ENCODE data around the gene PUS7L. TPM values are rescaled to one million over a fixed set of nuclear protein-coding genes. Genes with fewer than 3 reads are reported as not detected.
A peak's percentile ranks its signal among the peaks of the same experiment; 100 is the strongest.

Gene PUS7L
- total and polyA plus RNA-seq, 2 experiments from 2014 or later: 36.0 to 66.1 TPM

DNA sequence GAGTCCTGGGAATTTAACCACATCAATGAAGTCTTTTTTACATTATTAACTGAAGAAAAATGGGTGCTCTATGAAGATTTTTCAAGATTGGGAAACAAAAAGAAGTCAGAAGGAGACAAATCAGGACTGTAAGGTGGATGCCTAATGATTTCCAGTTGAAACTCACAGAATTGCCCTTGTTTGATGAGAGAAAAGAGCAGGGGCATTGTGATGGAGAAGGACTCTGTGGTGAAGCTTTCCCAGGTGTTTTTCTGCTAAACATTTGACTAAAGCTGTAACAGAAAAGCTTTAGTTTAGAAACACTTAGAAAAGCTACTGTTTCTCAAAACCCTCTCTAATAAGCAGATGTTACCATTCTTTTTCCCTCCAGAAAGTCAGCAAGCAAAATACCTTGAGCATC is 5.9 kb upstream of the PUS7L start:
- Mint-ChIP-seq H3K27ac (no peak overlapping the region), H3K4me1 (peaks cover 38% of the 10 kb centered on the region), H3K9me3 (no peaks in the 10 kb centered on the region), H3K36me3 (ENCODE audit: low read depth) (no peaks in the 10 kb centered on the region; the same call in 2 of the 3 replicates), H3K27me3 (ENCODE audit: insufficient read depth, low read depth, poor library complexity) (peaks cover 2% of the 10 kb centered on the region), H3K4me3 (no peak overlapping the region)
- no peaks in the 10 kb centered on the region for H3K36me3 ChIP-seq (ENCODE audit: insufficient read depth)
- TF ChIP-seq JUNB (IDR thresholded peaks at IDR 0.05; ENCODE audit: unreplicated experiment) (no peak), NANOG (IDR thresholded peaks at IDR 0.05; ENCODE audit: borderline replicate concordance) (no peak), EZH2phosphoT487 (IDR thresholded peaks at IDR 0.05; ENCODE audit: unreplicated experiment) (no peak), ZNF114 (CRISPR knock-in tag; IDR thresholded peaks at IDR 0.05) (no peak), CREB1 (CRISPR knock-in tag; IDR thresholded peaks at IDR 0.05; ENCODE audit: low read depth) (no peak), EZH2 (IDR thresholded peaks at IDR 0.05; ENCODE audit: low read depth, unreplicated experiment) (no peak)
- TF ChIP-seq, protein P1, sequence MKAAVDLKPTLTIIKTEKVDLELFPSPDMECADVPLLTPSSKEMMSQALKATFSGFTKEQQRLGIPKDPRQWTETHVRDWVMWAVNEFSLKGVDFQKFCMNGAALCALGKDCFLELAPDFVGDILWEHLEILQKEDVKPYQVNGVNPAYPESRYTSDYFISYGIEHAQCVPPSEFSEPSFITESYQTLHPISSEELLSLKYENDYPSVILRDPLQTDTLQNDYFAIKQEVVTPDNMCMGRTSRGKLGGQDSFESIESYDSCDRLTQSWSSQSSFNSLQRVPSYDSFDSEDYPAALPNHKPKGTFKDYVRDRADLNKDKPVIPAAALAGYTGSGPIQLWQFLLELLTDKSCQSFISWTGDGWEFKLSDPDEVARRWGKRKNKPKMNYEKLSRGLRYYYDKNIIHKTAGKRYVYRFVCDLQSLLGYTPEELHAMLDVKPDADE (IDR thresholded peaks at IDR 0.05): no peak
- TF ChIP-seq, protein P2, sequence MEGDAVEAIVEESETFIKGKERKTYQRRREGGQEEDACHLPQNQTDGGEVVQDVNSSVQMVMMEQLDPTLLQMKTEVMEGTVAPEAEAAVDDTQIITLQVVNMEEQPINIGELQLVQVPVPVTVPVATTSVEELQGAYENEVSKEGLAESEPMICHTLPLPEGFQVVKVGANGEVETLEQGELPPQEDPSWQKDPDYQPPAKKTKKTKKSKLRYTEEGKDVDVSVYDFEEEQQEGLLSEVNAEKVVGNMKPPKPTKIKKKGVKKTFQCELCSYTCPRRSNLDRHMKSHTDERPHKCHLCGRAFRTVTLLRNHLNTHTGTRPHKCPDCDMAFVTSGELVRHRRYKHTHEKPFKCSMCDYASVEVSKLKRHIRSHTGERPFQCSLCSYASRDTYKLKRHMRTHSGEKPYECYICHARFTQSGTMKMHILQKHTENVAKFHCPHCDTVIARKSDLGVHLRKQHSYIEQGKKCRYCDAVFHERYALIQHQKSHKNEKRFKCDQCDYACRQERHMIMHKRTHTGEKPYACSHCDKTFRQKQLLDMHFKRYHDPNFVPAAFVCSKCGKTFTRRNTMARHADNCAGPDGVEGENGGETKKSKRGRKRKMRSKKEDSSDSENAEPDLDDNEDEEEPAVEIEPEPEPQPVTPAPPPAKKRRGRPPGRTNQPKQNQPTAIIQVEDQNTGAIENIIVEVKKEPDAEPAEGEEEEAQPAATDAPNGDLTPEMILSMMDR (conservative IDR thresholded peaks at IDR 0.05; ENCODE audit: low read depth in 2 of 2): no peak
- peak overlapping the region; percentile 16; the same call in 1 of the 2 replicates for H3K4me2 ChIP-seq
- H3K4me1 ChIP-seq (ENCODE audit: insufficient read depth): peaks cover 48% of the 10 kb centered on the region
- H3K27ac ChIP-seq (ENCODE audit: low read depth): peak overlapping the region; percentile 87
- no peak overlapping the region for H2AFZ ChIP-seq
- H3K79me2 ChIP-seq (replicated peaks; ENCODE audit: insufficient read depth): peaks cover 8% of the 10 kb centered on the region; the same call in 1 of the 2 replicates
- ATAC-seq (peak; percentile 62), DNase-seq (ENCODE audit: low spot score) (peak; percentile 51)
- H3F3A ChIP-seq (replicated peaks; ENCODE audit: low read depth): no peaks in the 10 kb centered on the region
- H3K9me2 ChIP-seq (ENCODE audit: insufficient read depth): no peaks in the 10 kb centered on the region
- H4K20me1 ChIP-seq (replicated peaks; ENCODE audit: insufficient read depth): no peaks in the 10 kb centered on the region
- no peak overlapping the region for H3K4me3 ChIP-seq
- no peaks in the 10 kb centered on the region for H3K27me3 ChIP-seq (ENCODE audit: insufficient read depth)

DNA sequence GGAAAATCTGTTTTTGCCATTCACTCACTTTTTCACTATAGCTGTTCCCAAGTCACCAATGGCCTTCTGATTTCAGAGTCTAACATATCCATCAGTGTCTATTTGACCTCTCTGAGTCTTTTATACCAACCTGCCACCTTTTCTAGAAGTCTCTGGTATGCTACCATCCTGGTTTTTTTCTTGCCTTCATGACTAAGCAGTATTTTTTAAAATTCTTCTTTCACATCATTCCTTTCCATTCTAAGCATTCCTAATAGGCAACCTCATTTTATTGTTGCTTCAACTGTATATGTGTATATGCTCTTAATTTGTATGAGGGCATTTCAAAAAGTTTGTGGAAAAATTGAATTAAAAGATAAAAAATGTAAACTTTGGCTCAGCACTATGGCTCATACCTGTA is 5.2 kb upstream of the PUS7L start:
- no peaks in the 10 kb centered on the region for H4K20me1 ChIP-seq (replicated peaks; ENCODE audit: insufficient read depth)
- H2AFZ ChIP-seq: no peak overlapping the region
- H3K79me2 ChIP-seq (replicated peaks; ENCODE audit: insufficient read depth): peaks cover 8% of the 10 kb centered on the region; the same call in 1 of the 2 replicates
- no peak overlapping the region for H3K4me2 ChIP-seq
- peaks cover 38% of the 10 kb centered on the region for H3K4me1 Mint-ChIP-seq
- H3K36me3 Mint-ChIP-seq (ENCODE audit: low read depth): no peaks in the 10 kb centered on the region; the same call in 2 of the 3 replicates
- no peaks in the 10 kb centered on the region for H3K36me3 ChIP-seq (ENCODE audit: insufficient read depth)
- peak overlapping the region; percentile 87 for H3K27ac ChIP-seq (ENCODE audit: low read depth)
- no peak overlapping the region for H3K4me3 Mint-ChIP-seq
- H3K4me1 ChIP-seq (ENCODE audit: insufficient read depth): peaks cover 48% of the 10 kb centered on the region
- ATAC-seq (no peak), DNase-seq (ENCODE audit: low spot score) (no peak)
- peaks cover 9% of the 10 kb centered on the region for H3K27me3 Mint-ChIP-seq (ENCODE audit: insufficient read depth, low read depth, poor library complexity)
- H3K27ac Mint-ChIP-seq: peak overlapping the region; percentile 30; the same call in 1 of the 2 replicates
- no peaks in the 10 kb centered on the region for H3K9me2 ChIP-seq (ENCODE audit: insufficient read depth)
- no peaks in the 10 kb centered on the region for H3K9me3 Mint-ChIP-seq
- no peaks in the 10 kb centered on the region for H3F3A ChIP-seq (replicated peaks; ENCODE audit: low read depth)
- no peak overlapping the region for H3K4me3 ChIP-seq
- no peaks in the 10 kb centered on the region for H3K27me3 ChIP-seq (ENCODE audit: insufficient read depth)
- TF ChIP-seq, protein P3, sequence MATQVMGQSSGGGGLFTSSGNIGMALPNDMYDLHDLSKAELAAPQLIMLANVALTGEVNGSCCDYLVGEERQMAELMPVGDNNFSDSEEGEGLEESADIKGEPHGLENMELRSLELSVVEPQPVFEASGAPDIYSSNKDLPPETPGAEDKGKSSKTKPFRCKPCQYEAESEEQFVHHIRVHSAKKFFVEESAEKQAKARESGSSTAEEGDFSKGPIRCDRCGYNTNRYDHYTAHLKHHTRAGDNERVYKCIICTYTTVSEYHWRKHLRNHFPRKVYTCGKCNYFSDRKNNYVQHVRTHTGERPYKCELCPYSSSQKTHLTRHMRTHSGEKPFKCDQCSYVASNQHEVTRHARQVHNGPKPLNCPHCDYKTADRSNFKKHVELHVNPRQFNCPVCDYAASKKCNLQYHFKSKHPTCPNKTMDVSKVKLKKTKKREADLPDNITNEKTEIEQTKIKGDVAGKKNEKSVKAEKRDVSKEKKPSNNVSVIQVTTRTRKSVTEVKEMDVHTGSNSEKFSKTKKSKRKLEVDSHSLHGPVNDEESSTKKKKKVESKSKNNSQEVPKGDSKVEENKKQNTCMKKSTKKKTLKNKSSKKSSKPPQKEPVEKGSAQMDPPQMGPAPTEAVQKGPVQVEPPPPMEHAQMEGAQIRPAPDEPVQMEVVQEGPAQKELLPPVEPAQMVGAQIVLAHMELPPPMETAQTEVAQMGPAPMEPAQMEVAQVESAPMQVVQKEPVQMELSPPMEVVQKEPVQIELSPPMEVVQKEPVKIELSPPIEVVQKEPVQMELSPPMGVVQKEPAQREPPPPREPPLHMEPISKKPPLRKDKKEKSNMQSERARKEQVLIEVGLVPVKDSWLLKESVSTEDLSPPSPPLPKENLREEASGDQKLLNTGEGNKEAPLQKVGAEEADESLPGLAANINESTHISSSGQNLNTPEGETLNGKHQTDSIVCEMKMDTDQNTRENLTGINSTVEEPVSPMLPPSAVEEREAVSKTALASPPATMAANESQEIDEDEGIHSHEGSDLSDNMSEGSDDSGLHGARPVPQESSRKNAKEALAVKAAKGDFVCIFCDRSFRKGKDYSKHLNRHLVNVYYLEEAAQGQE (IDR thresholded peaks at IDR 0.05; ENCODE audit: unreplicated experiment): no peak
- TF ChIP-seq POLR2AphosphoS5 (IDR thresholded peaks at IDR 0.05; ENCODE audit: low read depth): no peak

Measured in GM23338 (cell line).